ENCODE data around the gene TASOR2. TPM values are rescaled to one million over a fixed set of nuclear protein-coding genes. Genes with fewer than 3 reads are reported as not detected.

Gene TASOR2
- total RNA-seq, 1 experiment from 2014 or later = 80.3 TPM

DNA sequence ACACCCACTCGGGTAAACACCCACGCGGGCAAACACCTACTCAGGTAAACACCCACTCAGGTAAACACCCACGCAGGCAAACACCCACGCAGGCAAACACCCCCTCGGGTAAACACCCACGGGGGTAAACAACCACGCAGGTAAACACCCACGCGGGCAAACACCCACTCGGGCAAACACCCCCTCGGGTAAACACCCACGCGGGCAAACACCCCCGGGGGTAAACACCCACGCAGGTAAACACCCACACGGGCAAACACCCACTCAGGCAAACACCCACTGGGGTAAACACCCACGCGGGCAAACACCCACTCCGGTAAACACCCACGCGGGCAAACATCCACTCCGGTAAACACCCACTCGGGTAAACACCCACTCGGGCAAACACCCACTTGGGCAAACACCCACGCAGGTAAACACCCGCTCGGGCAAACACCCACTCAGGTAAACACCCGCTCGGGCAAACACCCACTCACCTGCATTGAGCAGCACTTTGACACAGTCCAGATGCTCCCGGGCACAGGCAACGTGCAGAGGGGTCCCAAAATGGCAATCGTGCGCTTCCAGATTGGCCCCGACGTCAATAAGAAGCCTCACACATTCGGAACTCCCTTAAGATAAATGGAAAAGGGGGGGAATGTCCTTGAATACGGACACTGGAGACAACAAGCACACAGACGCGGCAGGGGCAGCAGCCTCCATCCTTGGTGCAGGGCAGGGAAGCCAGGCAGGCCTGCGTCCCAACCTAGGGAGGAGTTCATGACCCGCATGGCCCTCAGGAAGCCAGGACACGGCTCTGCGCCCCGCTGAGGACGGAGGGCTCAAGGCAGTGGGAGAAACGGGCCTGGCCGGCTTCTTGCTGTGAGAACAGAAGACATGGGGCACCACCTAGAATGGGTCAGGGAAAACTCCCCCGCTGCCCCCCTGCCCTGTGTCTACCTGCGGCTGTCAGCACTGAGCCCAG is 35.9 kb upstream of the TASOR2 start:
- H3K9ac ChIP-seq (ENCODE audit: low read length) = no peak overlapping the region
- peaks cover 0 to 6% of the 10 kb centered on the region in 2 experiments; a peak in 1 of 4 replicates for H3K36me3 ChIP-seq (ENCODE audit: control insufficient read depth in 1 of 2, insufficient read depth in 2 of 2, low read length in 2 of 2)
- H3K9me2 ChIP-seq (ENCODE audit: insufficient read depth) = no peaks in the 10 kb centered on the region
- ChIA-PET POLR2A (no interaction called here), RAD21 (ENCODE audit: low non-redundant PET in 1 of 2, low total read pairs in 2 of 2, uncharacterized antibody in 2 of 2, unreplicated experiment in 2 of 2) (no interaction called here), CTCF (no interaction called here)
- TF ChIP-seq, protein P1, sequence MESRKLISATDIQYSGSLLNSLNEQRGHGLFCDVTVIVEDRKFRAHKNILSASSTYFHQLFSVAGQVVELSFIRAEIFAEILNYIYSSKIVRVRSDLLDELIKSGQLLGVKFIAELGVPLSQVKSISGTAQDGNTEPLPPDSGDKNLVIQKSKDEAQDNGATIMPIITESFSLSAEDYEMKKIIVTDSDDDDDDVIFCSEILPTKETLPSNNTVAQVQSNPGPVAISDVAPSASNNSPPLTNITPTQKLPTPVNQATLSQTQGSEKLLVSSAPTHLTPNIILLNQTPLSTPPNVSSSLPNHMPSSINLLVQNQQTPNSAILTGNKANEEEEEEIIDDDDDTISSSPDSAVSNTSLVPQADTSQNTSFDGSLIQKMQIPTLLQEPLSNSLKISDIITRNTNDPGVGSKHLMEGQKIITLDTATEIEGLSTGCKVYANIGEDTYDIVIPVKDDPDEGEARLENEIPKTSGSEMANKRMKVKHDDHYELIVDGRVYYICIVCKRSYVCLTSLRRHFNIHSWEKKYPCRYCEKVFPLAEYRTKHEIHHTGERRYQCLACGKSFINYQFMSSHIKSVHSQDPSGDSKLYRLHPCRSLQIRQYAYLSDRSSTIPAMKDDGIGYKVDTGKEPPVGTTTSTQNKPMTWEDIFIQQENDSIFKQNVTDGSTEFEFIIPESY (IDR thresholded peaks at IDR 0.05; ENCODE audit: extremely low read depth, insufficient replicate concordance, low read length) = no peak
- TF ChIP-seq POLR2AphosphoS5 (IDR thresholded peaks at IDR 0.05; ENCODE audit: low read depth, low read length) (no peak), FOSL1 (IDR thresholded peaks at IDR 0.05; ENCODE audit: low read depth) (no peak), EZH2phosphoT487 (IDR thresholded peaks at IDR 0.05; ENCODE audit: borderline replicate concordance) (no peak), ZNF274 (IDR thresholded peaks at IDR 0.05; ENCODE audit: low read depth, low read length) (no peak), POLR2A (IDR thresholded peaks at IDR 0.05; ENCODE audit: borderline replicate concordance, extremely low read depth, insufficient read depth, insufficient read length) (no peak), CEBPB (IDR thresholded peaks at IDR 0.05; ENCODE audit: low read depth) (no peak), SRF (IDR thresholded peaks at IDR 0.05; ENCODE audit: low read depth) (no peak), RAD21 (IDR thresholded peaks at IDR 0.05; ENCODE audit: low read depth) (no peak), ZFX (IDR thresholded peaks at IDR 0.05) (no peak), TCF7L2 (IDR thresholded peaks at IDR 0.05; ENCODE audit: borderline replicate concordance, extremely low read depth, insufficient read depth, insufficient read length) (no peak), SIN3A (IDR thresholded peaks at IDR 0.05; ENCODE audit: low read depth) (no peak)
- TF ChIP-seq, protein P2, sequence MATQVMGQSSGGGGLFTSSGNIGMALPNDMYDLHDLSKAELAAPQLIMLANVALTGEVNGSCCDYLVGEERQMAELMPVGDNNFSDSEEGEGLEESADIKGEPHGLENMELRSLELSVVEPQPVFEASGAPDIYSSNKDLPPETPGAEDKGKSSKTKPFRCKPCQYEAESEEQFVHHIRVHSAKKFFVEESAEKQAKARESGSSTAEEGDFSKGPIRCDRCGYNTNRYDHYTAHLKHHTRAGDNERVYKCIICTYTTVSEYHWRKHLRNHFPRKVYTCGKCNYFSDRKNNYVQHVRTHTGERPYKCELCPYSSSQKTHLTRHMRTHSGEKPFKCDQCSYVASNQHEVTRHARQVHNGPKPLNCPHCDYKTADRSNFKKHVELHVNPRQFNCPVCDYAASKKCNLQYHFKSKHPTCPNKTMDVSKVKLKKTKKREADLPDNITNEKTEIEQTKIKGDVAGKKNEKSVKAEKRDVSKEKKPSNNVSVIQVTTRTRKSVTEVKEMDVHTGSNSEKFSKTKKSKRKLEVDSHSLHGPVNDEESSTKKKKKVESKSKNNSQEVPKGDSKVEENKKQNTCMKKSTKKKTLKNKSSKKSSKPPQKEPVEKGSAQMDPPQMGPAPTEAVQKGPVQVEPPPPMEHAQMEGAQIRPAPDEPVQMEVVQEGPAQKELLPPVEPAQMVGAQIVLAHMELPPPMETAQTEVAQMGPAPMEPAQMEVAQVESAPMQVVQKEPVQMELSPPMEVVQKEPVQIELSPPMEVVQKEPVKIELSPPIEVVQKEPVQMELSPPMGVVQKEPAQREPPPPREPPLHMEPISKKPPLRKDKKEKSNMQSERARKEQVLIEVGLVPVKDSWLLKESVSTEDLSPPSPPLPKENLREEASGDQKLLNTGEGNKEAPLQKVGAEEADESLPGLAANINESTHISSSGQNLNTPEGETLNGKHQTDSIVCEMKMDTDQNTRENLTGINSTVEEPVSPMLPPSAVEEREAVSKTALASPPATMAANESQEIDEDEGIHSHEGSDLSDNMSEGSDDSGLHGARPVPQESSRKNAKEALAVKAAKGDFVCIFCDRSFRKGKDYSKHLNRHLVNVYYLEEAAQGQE (IDR thresholded peaks at IDR 0.05; ENCODE audit: low read depth) = no peak
- TF ChIP-seq, protein P3, sequence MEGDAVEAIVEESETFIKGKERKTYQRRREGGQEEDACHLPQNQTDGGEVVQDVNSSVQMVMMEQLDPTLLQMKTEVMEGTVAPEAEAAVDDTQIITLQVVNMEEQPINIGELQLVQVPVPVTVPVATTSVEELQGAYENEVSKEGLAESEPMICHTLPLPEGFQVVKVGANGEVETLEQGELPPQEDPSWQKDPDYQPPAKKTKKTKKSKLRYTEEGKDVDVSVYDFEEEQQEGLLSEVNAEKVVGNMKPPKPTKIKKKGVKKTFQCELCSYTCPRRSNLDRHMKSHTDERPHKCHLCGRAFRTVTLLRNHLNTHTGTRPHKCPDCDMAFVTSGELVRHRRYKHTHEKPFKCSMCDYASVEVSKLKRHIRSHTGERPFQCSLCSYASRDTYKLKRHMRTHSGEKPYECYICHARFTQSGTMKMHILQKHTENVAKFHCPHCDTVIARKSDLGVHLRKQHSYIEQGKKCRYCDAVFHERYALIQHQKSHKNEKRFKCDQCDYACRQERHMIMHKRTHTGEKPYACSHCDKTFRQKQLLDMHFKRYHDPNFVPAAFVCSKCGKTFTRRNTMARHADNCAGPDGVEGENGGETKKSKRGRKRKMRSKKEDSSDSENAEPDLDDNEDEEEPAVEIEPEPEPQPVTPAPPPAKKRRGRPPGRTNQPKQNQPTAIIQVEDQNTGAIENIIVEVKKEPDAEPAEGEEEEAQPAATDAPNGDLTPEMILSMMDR (IDR thresholded peaks at IDR 0.05 in 2 of 3, conservative IDR thresholded peaks at IDR 0.05 in 1 of 3; ENCODE audit: borderline replicate concordance in 1 of 3, insufficient read depth in 1 of 3, low read depth in 2 of 3, low read length in 2 of 3) = no peak
- TF ChIP-seq, protein P4, sequence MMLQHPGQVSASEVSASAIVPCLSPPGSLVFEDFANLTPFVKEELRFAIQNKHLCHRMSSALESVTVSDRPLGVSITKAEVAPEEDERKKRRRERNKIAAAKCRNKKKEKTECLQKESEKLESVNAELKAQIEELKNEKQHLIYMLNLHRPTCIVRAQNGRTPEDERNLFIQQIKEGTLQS (IDR thresholded peaks at IDR 0.05) = no peak
- no peak overlapping the region for H3K27ac ChIP-seq (ENCODE audit: low read depth, low read length)
- no TSS peak for BruUV-seq (replicated peaks)
- intact Hi-C loops (cut with micrococcal nuclease) = no loop called here
- H3K79me2 ChIP-seq (ENCODE audit: insufficient read depth, low read length) = no peaks in the 10 kb centered on the region
- no peaks in the 10 kb centered on the region for H3K4me1 ChIP-seq (ENCODE audit: control insufficient read depth in 1 of 2, insufficient read depth in 2 of 2, low read length in 2 of 2)
- H3K4me2 ChIP-seq (ENCODE audit: low read length) = no peak overlapping the region
- no peaks in the 10 kb centered on the region for H3K27me3 ChIP-seq (ENCODE audit: insufficient read depth, low read length)
- H4K20me1 ChIP-seq (ENCODE audit: insufficient read depth) = no peaks in the 10 kb centered on the region
- DNase-seq (ENCODE audit: low read depth, low spot score) = no peak
- no peak overlapping the region for H3K4me3 ChIP-seq (replicated peaks in 1 of 2; ENCODE audit: low read depth in 1 of 2, low read length in 2 of 2)
- H2AFZ ChIP-seq (ENCODE audit: low read depth, low read length, poor library complexity, severe bottlenecking) = no peak overlapping the region
- H3K9me3 ChIP-seq (ENCODE audit: control insufficient read depth in 1 of 2, insufficient read depth in 1 of 2, low read depth in 1 of 2, low read length in 2 of 2) = no peaks in the 10 kb centered on the region
- no peak for ATAC-seq

Data from HCT116 (cell line).